ENCODE data around the gene PWWP2B.

The PWWP2B gene

GRCh38 chr10:132461683-132462231, 64.8 kb downstream of the PWWP2B start:
- Histone ChIP-seq H3K36me3 (no peaks in the 10 kb centered on the region), H3K27me3 (no peaks in the 10 kb centered on the region), H3K27ac (no peak overlapping the region), H3K4me3 (ENCODE audit: low read depth in 1 of 2, low read length in 1 of 2) (no peak overlapping the region), H3K9me3 (no peaks in the 10 kb centered on the region), H3K4me1 (ENCODE audit: control insufficient read depth in 1 of 2, insufficient read depth in 1 of 2, low read depth in 1 of 2, low read length in 1 of 2) (peaks cover 0 to 4% of the 10 kb centered on the region in 2 experiments)
- no peak for TF ChIP-seq CTCF (IDR thresholded peaks at IDR 0.05)

GRCh38 chr10:132462463-132463332, 65.7 kb downstream of the PWWP2B start:
- no peak for TF ChIP-seq CTCF (IDR thresholded peaks at IDR 0.05)
- H3K36me3 ChIP-seq: no peaks in the 10 kb centered on the region

GRCh38 chr10:132463333-132464255, 66.6 kb downstream of the PWWP2B start:
- H3K4me3 ChIP-seq (ENCODE audit: low read depth in 1 of 2, low read length in 1 of 2): no peak overlapping the region
- H3K36me3 ChIP-seq: no peaks in the 10 kb centered on the region
- peaks cover 0 to 1% of the 10 kb centered on the region in 2 experiments for H3K4me1 ChIP-seq (ENCODE audit: control insufficient read depth in 1 of 2, insufficient read depth in 1 of 2, low read depth in 1 of 2, low read length in 1 of 2)
- H3K27me3 ChIP-seq: peaks cover 8% of the 10 kb centered on the region
- no peak for TF ChIP-seq CTCF (IDR thresholded peaks at IDR 0.05)
- H3K27ac ChIP-seq: no peak overlapping the region
- no peaks in the 10 kb centered on the region for H3K9me3 ChIP-seq

More at GRCh38 chr10:132462463-132463332, 65.7 kb downstream of the PWWP2B start:
- H3K27me3 ChIP-seq: peaks cover 4% of the 10 kb centered on the region
- H3K4me3 ChIP-seq (ENCODE audit: low read depth in 1 of 2, low read length in 1 of 2): no peak overlapping the region
- H3K4me1 ChIP-seq (ENCODE audit: control insufficient read depth in 1 of 2, insufficient read depth in 1 of 2, low read depth in 1 of 2, low read length in 1 of 2): peaks cover 0 to 4% of the 10 kb centered on the region in 2 experiments
- no peaks in the 10 kb centered on the region for H3K9me3 ChIP-seq
- H3K27ac ChIP-seq: no peak overlapping the region

- H3K9me3 ChIP-seq: no peaks in the 10 kb centered on the region
- no peaks in the 10 kb centered on the region for H3K4me1 ChIP-seq (ENCODE audit: control insufficient read depth in 1 of 2, insufficient read depth in 1 of 2, low read depth in 1 of 2, low read length in 1 of 2)
- peaks cover 8% of the 10 kb centered on the region for H3K27me3 ChIP-seq
- no peak overlapping the region for H3K27ac ChIP-seq
- H3K4me3 ChIP-seq (ENCODE audit: low read depth in 1 of 2, low read length in 1 of 2): no peak overlapping the region
- no peaks in the 10 kb centered on the region for H3K36me3 ChIP-seq
- no peak for TF ChIP-seq CTCF (IDR thresholded peaks at IDR 0.05)
These were observed 67.5 kb downstream of the PWWP2B start for GRCh38 chr10:132464256-132465192.

Data from neutrophil (primary cell).